PC-9 (cell line): Measurements from ENCODE around the gene RBMY1E.
"Not testable (repeated sequence)": the region's sequence is repeated elsewhere in the genome, so short reads cannot be mapped to it uniquely, and the experiment has no call there.

Experiments used
- CTCF ChIP-seq: fragments of 200-600 bp; sonication (generic); conservative IDR thresholded peaks from 2 replicates; pipeline ENCODE4 v1.6.1; 2017; ENCODE audit warnings: mixed run types, antibody characterized with exemption, mild to moderate bottlenecking, moderate library complexity
- EZH2 ChIP-seq: fragments of 200-600 bp; sonication (generic); IDR thresholded peaks from 2 replicates; pipeline ENCODE4 v1.8.0; 2017; ENCODE audit warnings: antibody characterized with exemption, low read depth

- not testable (repeated sequence) for TF ChIP-seq CTCF, EZH2
Observed at GRCh38 chrY:21917932-21918331, at the start of gene RBMY1E.
